ENCODE measurements around the gene FLYWCH2.

Gene FLYWCH2

DNA sequence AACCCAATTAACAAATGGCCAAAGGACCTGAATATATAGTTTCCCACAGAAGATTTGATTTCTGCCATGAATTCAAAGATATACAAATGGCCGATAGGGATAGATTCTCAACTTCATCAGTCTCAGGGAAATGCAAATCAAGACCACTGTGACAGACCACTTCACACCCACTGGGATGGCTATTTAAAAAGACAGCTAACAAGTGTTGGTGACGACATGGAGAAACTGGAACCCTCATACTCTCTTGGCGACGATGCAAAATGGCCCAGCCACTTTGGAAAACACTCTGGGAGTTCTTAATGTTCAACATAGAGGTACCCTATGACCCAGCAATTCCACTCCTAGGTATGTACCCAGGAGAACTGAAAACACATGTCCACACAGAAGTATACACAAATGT is 63.6 kb downstream of the FLYWCH2 start:
- no peak for DNase-seq (ENCODE audit: extremely low read depth, low read depth)
- TF ChIP-seq, protein P1, sequence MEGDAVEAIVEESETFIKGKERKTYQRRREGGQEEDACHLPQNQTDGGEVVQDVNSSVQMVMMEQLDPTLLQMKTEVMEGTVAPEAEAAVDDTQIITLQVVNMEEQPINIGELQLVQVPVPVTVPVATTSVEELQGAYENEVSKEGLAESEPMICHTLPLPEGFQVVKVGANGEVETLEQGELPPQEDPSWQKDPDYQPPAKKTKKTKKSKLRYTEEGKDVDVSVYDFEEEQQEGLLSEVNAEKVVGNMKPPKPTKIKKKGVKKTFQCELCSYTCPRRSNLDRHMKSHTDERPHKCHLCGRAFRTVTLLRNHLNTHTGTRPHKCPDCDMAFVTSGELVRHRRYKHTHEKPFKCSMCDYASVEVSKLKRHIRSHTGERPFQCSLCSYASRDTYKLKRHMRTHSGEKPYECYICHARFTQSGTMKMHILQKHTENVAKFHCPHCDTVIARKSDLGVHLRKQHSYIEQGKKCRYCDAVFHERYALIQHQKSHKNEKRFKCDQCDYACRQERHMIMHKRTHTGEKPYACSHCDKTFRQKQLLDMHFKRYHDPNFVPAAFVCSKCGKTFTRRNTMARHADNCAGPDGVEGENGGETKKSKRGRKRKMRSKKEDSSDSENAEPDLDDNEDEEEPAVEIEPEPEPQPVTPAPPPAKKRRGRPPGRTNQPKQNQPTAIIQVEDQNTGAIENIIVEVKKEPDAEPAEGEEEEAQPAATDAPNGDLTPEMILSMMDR (IDR thresholded peaks at IDR 0.05; ENCODE audit: low read depth, low read length, missing control alignments), result no peak

More for the DNA sequence above, 63.6 kb downstream of the FLYWCH2 start:
- H3K4me3 ChIP-seq (replicated peaks; ENCODE audit: low read depth, low read length), result no peak overlapping the region

Measured in HFF-Myc (cell line).